Stimulated activated naive CD4-positive, alpha-beta T cell treated with Interleukin-2 at 50 U/mL for 16 hours (primary cell): ENCODE measurements around the gene BANF2.

Experiments
- DNase-seq: peaks from one replicate; lab custom pipeline; 2025; lab: John Stamatoyannopoulos, UW

The BANF2 gene

DNA sequence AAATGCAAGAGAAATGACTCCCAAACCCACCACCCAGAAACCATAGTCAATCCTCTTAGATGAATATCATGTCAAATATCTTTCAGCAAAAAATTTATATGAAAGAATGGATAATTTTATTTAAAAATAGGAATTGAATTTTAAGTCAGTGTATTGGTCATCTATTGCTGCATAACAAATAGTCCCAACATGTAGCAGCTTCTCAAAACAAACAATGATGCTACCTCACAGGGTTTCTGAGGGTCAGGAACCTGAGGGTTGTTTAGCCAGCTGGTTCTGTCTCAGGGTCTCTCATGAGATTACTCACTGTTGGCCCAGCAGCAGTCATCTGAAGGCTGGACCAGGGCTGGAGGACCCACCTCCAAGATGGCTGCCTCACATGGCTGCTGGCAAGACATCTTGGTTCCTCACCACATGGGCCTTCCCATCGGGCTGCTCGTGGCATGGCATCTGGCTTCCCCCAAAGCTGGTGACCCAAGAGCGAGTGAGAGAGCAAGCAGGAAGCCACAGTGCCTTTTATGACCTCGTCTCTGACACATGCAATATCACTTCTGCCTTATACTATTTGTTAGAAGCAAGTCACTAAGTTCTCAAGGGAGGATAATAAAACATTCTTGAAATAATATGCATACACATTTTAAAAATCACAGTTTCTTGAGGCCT, 36.3 kb downstream of the BANF2 start:
- no peak for DNase-seq

DNA sequence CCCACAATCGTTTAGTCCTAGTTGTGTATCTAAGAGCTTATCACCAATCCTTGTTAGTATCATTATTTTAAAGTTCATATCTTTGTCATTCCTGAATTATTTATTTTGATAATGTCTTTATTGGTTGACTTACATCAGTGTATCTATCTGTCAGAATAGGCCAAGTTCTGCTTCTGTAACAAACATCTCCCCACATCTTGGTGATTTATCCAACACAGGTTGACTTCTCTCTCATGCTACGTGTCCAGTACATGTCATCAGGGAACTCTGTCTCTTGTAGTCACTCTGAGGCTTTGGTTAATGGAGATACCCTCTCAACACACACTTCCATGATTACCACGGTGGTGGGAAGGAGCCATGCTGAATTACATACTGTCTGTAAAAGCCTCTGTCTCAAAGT, 38.4 kb downstream of the BANF2 start:
- DNase-seq = no peak

- no peak for DNase-seq
These were observed 41.5 kb downstream of the BANF2 start for GRCh38 chr20:17741220-17741619.

DNA sequence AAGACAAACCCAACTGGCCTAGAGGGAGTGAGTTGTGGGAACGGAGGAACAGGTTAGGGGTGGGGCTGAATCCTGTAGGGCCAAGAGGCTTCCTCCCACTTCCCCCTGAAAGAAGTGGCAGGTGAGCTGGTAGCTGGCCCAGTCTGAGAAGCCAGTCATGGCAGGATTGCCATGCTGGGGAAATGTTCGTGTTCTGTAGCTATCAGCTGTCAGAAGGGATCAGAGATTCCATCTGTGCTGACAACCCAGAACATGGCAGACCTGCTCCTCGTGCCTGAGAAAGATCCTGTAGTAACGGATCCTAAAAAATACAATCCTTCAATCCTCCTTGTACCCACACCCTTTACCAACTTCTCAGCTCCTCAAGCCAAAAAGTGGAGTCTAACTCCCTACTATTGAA, 43.0 kb downstream of the BANF2 start:
- DNase-seq = no peak

GRCh38 chr20:17743677-17744076, 43.9 kb downstream of the BANF2 start:
- DNase-seq = no peak

DNA sequence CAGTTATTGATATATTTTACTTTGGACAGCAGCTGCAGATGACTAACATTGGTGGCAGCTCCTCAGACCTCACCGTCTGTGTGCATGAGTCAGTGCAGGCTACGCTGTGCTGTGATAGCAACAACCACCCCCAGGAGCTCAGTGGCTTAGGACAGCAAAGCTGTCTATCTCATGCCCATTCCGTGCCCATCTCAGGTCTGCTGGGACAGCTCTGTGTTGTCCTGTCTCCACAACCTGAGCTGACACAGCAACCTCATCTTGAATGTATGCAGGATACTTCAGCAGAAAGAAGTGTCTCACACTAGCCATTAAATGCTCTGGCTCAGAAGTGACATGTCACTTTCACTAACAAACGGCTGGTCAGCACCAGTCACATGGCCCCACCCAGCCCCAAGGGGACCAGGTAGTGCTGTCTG, 47.7 kb downstream of the BANF2 start:
- no peak for DNase-seq

DNA sequence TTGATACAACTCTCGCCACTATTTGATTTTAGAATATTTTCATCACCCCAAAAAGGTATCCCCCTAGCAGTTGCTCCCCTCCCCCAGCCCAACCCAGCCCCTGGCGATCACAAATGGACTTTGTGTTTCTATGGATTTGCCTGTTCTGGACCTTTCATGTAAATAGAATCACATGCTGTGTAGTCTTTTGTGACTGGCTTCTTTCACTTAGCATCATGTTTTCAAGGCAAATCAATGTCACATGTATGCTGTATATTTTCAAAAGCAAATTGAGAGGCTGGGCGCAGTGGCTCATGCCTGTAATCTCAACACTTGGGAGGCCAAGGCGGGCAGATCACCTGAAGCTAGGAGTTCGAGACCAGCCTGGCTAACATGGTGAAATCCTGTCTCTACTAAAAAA, 48.5 kb downstream of the BANF2 start:
- DNase-seq = no peak

GRCh38 chr20:17749626-17749977, 49.8 kb downstream of the BANF2 start:
- DNase-seq = no peak

GRCh38 chr20:17749978-17750721, 50.4 kb downstream of the BANF2 start:
- no peak for DNase-seq

- no peak for DNase-seq
These were observed 50.9 kb downstream of the BANF2 start for GRCh38 chr20:17750722-17751045.

DNA sequence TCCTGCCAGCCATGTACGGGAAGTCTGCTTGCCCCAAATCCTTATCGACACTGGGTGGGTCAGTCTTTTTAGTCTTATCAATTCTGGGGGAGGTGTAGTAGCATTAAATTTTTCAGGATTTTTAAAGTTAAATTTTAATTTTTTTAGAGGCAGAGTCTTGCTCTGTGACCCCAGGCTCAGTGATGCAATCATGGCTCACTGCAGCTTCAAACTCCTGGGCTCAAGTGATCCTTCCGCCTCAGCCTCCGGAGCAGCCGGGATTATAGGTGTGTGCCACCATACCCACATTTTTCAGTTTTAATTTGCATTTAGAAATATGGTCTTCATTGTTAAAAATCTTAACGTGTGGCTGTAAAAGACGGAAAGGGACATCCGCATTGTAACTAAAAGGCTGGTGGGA, 51.9 kb downstream of the BANF2 start:
- no peak for DNase-seq

- no peak for DNase-seq
These were observed 52.7 kb downstream of the BANF2 start for GRCh38 chr20:17752459-17752858.

DNA sequence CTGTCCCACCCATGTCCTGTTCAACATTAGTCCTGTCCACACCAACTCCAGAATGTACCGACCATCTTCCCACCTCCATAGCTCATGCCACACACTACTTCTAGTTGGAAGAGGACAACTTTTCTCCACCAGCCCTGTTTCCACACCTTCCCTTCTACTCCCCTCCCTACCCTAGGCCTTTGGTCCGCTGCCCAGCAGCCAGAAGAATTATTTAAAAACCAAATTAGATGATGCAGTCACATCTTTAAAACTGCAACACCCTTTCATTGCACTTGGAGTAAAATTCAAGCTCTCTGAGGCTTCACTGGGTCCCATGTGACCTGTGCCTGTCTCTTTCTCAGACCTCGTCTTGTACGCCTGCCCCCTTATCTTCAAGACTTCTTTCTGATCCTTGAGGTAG, 53.8 kb downstream of the BANF2 start:
- no peak for DNase-seq

GRCh38 chr20:17756529-17756928, 56.8 kb downstream of the BANF2 start:
- DNase-seq = no peak

DNA sequence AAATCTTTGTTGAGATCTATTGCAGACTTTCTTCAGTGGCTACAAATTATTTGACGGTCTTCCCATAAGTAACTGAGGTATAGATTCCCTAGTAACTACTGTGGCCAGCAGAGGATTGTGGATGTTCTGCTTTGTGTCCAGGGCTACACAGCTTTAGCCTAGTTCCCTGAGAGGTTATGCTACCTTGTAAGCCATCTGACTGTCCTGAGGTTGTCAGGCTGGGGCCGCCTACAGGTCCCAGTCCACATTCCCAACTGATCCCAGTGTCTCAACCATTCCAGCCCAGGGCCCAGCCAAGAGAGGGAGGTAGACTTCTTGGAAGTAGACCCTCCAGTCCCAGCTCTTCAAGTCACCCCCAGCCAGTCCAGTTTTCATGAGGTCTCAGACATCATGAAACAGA, 57.7 kb downstream of the BANF2 start:
- no peak for DNase-seq

- no peak for DNase-seq
These were observed 58.2 kb downstream of the BANF2 start for GRCh38 chr20:17758010-17758409.

DNA sequence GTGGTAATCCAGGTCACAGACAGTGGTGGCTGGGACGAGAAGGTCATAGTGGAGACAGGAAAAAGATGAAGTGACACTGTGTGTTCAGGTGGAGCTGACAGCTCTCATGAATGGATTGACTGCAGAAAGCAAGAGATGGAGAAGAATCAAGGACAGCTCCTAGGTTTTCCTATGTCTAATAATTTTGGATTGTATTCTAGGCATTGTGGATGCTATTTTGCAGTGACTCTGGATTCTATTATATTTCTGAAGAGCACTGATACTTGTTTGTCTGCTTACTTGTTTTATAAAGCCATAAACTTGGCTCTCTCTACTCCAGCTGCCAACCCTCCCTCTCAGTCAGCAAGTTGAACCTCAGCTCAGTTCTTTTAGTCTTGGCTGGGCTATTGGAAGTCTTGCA, 58.7 kb downstream of the BANF2 start:
- no peak for DNase-seq

DNA sequence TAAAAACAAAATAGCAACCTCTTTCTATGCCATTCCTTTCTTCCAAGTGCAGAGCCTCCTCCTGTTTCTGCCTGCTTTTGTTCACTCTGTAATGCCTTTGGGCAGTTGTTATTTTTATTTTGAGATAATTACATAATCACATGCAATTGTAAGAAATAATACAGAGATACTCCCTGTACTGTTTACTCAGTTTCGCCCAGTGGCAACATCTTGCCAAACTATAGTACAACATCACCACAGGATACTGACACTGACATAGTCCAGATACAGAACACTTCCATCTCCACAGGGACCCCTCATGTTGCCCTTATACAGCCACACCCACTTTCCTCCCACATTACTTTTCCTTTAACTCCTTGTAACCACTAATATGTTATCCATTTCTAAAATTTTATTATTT, 59.7 kb downstream of the BANF2 start:
- DNase-seq = no peak

- DNase-seq = no peak
These were observed 61.8 kb downstream of the BANF2 start for GRCh38 chr20:17761604-17762003.

DNA sequence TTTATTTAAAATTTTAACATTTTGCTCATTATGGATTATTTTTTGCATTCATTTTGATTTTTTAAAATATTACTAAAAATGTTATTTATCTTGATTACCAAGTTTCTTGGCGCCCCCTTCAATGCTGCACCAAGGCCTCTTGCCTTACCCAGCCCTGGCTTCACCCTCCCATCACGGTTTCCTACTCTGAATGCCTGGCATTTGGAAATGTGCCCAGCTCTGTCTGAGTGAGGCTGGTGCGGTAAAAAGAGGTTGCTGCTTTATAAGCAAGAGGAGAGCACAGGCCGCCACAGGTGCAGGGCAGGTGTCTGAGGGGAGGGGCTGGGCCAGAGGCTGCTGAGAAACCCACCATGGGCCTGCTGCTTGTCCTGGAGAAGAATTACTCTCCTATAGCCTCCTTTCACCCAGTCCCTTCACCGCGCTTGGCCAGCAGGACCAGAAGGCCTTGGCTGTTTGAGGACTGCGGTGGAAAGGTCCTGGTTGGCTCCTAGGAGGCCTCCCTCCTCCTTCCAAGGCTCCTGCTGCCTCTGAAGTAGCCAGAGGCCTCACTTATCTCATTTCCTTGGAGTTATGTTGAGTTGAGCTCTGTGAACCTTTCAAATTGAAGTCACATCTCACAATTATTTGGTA, 62.6 kb downstream of the BANF2 start:
- DNase-seq = no peak

GRCh38 chr20:17762873-17763557, 63.2 kb downstream of the BANF2 start:
- no peak for DNase-seq

GRCh38 chr20:17765017-17765416, 65.3 kb downstream of the BANF2 start:
- no peak for DNase-seq

- DNase-seq = no peak
These were observed 65.8 kb downstream of the BANF2 start for GRCh38 chr20:17765584-17765983.
